ENCODE results near the gene TCN2.

- TF ChIP-seq, protein P1, sequence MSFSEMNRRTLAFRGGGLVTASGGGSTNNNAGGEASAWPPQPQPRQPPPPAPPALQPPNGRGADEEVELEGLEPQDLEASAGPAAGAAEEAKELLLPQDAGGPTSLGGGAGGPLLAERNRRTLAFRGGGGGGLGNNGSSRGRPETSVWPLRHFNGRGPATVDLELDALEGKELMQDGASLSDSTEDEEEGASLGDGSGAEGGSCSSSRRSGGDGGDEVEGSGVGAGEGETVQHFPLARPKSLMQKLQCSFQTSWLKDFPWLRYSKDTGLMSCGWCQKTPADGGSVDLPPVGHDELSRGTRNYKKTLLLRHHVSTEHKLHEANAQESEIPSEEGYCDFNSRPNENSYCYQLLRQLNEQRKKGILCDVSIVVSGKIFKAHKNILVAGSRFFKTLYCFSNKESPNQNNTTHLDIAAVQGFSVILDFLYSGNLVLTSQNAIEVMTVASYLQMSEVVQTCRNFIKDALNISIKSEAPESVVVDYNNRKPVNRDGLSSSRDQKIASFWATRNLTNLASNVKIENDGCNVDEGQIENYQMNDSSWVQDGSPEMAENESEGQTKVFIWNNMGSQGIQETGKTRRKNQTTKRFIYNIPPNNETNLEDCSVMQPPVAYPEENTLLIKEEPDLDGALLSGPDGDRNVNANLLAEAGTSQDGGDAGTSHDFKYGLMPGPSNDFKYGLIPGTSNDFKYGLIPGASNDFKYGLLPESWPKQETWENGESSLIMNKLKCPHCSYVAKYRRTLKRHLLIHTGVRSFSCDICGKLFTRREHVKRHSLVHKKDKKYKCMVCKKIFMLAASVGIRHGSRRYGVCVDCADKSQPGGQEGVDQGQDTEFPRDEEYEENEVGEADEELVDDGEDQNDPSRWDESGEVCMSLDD (tag by site-specific recombination; IDR thresholded peaks at IDR 0.05), result no peak
- TF ChIP-seq, protein P2, sequence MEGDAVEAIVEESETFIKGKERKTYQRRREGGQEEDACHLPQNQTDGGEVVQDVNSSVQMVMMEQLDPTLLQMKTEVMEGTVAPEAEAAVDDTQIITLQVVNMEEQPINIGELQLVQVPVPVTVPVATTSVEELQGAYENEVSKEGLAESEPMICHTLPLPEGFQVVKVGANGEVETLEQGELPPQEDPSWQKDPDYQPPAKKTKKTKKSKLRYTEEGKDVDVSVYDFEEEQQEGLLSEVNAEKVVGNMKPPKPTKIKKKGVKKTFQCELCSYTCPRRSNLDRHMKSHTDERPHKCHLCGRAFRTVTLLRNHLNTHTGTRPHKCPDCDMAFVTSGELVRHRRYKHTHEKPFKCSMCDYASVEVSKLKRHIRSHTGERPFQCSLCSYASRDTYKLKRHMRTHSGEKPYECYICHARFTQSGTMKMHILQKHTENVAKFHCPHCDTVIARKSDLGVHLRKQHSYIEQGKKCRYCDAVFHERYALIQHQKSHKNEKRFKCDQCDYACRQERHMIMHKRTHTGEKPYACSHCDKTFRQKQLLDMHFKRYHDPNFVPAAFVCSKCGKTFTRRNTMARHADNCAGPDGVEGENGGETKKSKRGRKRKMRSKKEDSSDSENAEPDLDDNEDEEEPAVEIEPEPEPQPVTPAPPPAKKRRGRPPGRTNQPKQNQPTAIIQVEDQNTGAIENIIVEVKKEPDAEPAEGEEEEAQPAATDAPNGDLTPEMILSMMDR (tag by site-specific recombination; IDR thresholded peaks at IDR 0.05), result no peak
- TF ChIP-seq ZBTB7A (tag by site-specific recombination; IDR thresholded peaks at IDR 0.05; ENCODE audit: low read depth) (no peak), YY1 (tag by site-specific recombination; IDR thresholded peaks at IDR 0.05) (no peak), ZFP3 (tag by site-specific recombination; IDR thresholded peaks at IDR 0.05; ENCODE audit: low read depth) (no peak), ZSCAN18 (tag by site-specific recombination; IDR thresholded peaks at IDR 0.05) (no peak), ZNF529 (tag by site-specific recombination; IDR thresholded peaks at IDR 0.05; ENCODE audit: insufficient replicate concordance) (no peak), ZFP41 (tag by site-specific recombination; IDR thresholded peaks at IDR 0.05; ENCODE audit: borderline replicate concordance) (no peak), ZNF140 (tag by site-specific recombination; IDR thresholded peaks at IDR 0.05) (no peak), PATZ1 (tag by site-specific recombination; IDR thresholded peaks at IDR 0.05) (no peak), ZEB2 (tag by site-specific recombination; IDR thresholded peaks at IDR 0.05) (no peak), WT1 (tag by site-specific recombination; IDR thresholded peaks at IDR 0.05) (no peak)
- TF ChIP-seq, protein P3, sequence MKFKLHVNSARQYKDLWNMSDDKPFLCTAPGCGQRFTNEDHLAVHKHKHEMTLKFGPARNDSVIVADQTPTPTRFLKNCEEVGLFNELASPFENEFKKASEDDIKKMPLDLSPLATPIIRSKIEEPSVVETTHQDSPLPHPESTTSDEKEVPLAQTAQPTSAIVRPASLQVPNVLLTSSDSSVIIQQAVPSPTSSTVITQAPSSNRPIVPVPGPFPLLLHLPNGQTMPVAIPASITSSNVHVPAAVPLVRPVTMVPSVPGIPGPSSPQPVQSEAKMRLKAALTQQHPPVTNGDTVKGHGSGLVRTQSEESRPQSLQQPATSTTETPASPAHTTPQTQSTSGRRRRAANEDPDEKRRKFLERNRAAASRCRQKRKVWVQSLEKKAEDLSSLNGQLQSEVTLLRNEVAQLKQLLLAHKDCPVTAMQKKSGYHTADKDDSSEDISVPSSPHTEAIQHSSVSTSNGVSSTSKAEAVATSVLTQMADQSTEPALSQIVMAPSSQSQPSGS (tag by site-specific recombination; IDR thresholded peaks at IDR 0.05; ENCODE audit: low read depth), result no peak
- TF ChIP-seq, protein P4, sequence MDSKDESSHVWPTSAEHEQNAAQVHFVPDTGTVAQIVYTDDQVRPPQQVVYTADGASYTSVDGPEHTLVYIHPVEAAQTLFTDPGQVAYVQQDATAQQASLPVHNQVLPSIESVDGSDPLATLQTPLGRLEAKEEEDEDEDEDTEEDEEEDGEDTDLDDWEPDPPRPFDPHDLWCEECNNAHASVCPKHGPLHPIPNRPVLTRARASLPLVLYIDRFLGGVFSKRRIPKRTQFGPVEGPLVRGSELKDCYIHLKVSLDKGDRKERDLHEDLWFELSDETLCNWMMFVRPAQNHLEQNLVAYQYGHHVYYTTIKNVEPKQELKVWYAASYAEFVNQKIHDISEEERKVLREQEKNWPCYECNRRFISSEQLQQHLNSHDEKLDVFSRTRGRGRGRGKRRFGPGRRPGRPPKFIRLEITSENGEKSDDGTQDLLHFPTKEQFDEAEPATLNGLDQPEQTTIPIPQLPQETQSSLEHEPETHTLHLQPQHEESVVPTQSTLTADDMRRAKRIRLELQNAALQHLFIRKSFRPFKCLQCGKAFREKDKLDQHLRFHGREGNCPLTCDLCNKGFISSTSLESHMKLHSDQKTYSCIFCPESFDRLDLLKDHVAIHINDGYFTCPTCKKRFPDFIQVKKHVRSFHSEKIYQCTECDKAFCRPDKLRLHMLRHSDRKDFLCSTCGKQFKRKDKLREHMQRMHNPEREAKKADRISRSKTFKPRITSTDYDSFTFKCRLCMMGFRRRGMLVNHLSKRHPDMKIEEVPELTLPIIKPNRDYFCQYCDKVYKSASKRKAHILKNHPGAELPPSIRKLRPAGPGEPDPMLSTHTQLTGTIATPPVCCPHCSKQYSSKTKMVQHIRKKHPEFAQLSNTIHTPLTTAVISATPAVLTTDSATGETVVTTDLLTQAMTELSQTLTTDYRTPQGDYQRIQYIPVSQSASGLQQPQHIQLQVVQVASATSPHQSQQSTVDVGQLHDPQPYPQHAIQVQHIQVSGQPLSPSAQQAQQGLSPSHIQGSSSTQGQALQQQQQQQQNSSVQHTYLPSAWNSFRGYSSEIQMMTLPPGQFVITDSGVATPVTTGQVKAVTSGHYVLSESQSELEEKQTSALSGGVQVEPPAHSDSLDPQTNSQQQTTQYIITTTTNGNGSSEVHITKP (tag by site-specific recombination; IDR thresholded peaks at IDR 0.05), result no peak
Measured at GRCh38 chr22:30602049-30602448, 4.9 kb upstream of the TCN2 start.
